ENCODE data around the gene IGFL4.

The IGFL4 gene

DNA sequence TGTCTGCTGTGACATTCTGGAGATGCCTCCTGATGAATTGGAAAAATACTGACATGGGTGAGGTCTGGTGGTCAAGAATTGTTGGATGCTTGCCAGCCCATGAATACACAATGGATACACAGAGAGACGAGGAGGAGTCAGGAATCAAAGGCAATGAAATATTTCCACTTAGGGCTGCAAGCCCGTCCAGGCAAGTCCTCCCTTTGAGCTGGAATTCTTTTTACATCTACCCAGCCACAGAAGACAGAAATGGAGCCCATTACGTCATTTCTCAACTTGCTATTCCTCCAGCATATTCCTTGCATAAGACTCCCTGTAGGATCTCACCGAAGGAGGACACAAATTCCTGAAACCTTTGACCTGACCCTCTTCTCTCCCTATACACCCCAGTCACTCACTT, 15.7 kb upstream of the IGFL4 start:
- no peaks in the 10 kb centered on the region for H3K9me3 ChIP-seq
- TF ChIP-seq, protein P1, sequence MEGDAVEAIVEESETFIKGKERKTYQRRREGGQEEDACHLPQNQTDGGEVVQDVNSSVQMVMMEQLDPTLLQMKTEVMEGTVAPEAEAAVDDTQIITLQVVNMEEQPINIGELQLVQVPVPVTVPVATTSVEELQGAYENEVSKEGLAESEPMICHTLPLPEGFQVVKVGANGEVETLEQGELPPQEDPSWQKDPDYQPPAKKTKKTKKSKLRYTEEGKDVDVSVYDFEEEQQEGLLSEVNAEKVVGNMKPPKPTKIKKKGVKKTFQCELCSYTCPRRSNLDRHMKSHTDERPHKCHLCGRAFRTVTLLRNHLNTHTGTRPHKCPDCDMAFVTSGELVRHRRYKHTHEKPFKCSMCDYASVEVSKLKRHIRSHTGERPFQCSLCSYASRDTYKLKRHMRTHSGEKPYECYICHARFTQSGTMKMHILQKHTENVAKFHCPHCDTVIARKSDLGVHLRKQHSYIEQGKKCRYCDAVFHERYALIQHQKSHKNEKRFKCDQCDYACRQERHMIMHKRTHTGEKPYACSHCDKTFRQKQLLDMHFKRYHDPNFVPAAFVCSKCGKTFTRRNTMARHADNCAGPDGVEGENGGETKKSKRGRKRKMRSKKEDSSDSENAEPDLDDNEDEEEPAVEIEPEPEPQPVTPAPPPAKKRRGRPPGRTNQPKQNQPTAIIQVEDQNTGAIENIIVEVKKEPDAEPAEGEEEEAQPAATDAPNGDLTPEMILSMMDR (IDR thresholded peaks at IDR 0.05; ENCODE audit: low read depth, low read length) = no peak
- no peaks in the 10 kb centered on the region for H3K36me3 ChIP-seq
- no peak overlapping the region for H3K4me3 ChIP-seq (ENCODE audit: low read depth, low read length)
- peaks cover 36% of the 10 kb centered on the region for H3K27me3 ChIP-seq
- no peaks in the 10 kb centered on the region for H3K4me1 ChIP-seq
- DNase-seq = no peak

DNA sequence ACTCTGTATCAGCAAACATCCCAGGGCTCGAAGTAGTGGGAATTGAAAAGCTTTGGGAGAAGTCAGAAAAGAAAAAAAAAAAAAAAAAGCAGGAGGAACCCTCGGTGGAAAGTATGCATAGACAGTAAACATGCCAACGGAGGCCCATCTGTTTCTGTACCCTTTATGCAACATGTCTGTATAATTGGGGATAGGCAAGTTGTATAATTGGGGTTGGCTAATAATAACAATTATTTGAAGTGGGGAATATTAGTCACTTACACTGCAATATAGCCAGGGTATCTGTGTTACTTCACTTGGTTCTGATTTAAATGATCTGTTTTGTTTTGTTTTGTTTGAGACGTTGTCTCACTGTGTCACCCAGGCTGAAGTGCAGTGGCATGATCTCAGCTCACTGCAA, 12.1 kb upstream of the IGFL4 start:
- Histone ChIP-seq H3K36me3 (no peaks in the 10 kb centered on the region), H3K4me3 (ENCODE audit: low read depth, low read length) (no peak overlapping the region), H3K9me3 (no peaks in the 10 kb centered on the region), H3K4me1 (no peaks in the 10 kb centered on the region), H3K27me3 (peaks cover 38% of the 10 kb centered on the region)
- no peak for DNase-seq
- TF ChIP-seq, protein P1 (IDR thresholded peaks at IDR 0.05; ENCODE audit: low read depth, low read length) = no peak

DNA sequence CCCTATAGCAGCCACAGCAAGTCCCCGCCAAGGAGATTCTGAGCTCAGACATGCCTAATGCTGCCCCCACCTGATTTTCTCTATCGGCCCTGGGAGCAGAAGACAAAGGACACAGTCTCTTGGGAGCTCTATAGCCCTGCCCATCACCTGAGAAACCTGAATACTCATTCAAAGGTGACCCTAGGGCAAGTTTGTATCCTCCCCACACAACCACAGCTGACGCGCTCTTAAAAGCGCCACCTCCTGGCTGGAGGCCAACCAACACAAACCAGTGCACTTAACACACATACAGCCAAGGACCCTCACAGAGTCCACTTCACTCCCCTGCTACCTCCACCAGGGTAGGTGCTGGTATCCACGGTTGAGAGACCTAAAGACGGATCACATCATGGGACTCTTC, 8.8 kb upstream of the IGFL4 start:
- Histone ChIP-seq H3K9me3 (no peaks in the 10 kb centered on the region), H3K27me3 (peaks cover 61% of the 10 kb centered on the region), H3K4me3 (ENCODE audit: low read depth, low read length) (no peak overlapping the region), H3K4me1 (no peaks in the 10 kb centered on the region), H3K36me3 (no peaks in the 10 kb centered on the region)
- TF ChIP-seq, protein P1 (IDR thresholded peaks at IDR 0.05; ENCODE audit: low read depth, low read length) = no peak
- DNase-seq = peak; percentile 39

GRCh38 chr19:46043519-46043918, 2.7 kb upstream of the IGFL4 start:
- Histone ChIP-seq H3K4me1 (no peaks in the 10 kb centered on the region), H3K27me3 (peaks cover 78% of the 10 kb centered on the region)

GRCh38 chr19:46042252-46042883, 1.6 kb upstream of the IGFL4 start:
- H3K4me1 ChIP-seq = no peaks in the 10 kb centered on the region
- DNase-seq = no peak
- TF ChIP-seq, protein P1 (IDR thresholded peaks at IDR 0.05; ENCODE audit: low read depth, low read length) = no peak
- no peaks in the 10 kb centered on the region for H3K9me3 ChIP-seq
- H3K27me3 ChIP-seq = peaks cover 67% of the 10 kb centered on the region
- H3K36me3 ChIP-seq = no peaks in the 10 kb centered on the region
- H3K4me3 ChIP-seq (ENCODE audit: low read depth, low read length) = no peak overlapping the region

More at GRCh38 chr19:46043519-46043918, 2.7 kb upstream of the IGFL4 start:
- Histone ChIP-seq H3K4me3 (ENCODE audit: low read depth, low read length) (no peak overlapping the region), H3K36me3 (no peaks in the 10 kb centered on the region), H3K9me3 (no peaks in the 10 kb centered on the region)
- TF ChIP-seq, protein P1 (IDR thresholded peaks at IDR 0.05; ENCODE audit: low read depth, low read length) = no peak
- DNase-seq = no peak

GRCh38 chr19:46040125-46040524, 677 bp downstream of the IGFL4 start:
- TF ChIP-seq, protein P1 (IDR thresholded peaks at IDR 0.05; ENCODE audit: low read depth, low read length) = no peak
- DNase-seq = no peak
- H3K4me3 ChIP-seq (ENCODE audit: low read depth, low read length) = no peak overlapping the region
- H3K36me3 ChIP-seq = no peaks in the 10 kb centered on the region
- peaks cover 58% of the 10 kb centered on the region for H3K27me3 ChIP-seq
- no peaks in the 10 kb centered on the region for H3K9me3 ChIP-seq
- no peaks in the 10 kb centered on the region for H3K4me1 ChIP-seq
